Umbilical cord (tissue), 2 donors: ENCODE data around the gene COPB2. TPM values are rescaled to one million over a fixed set of nuclear protein-coding genes. Genes with fewer than 3 reads are reported as not detected.

ENCODE experiments used
- DNase-seq: peaks from one replicate; pipeline ENCODE4 v3.0.0-alpha.2; 2015; ENCODE audit warnings: low spot score
- total RNA-seq: library from RNA; depleted of rRNA; stranded (reverse); fragments of >200 nt; gene quantifications from one replicate; pipeline ENCODE4 v1.2.3, GENCODE V29; 2014; ENCODE audit warnings: low replicate concordance; ENCODE audit not compliant: insufficient read depth

COPB2 gene
- total RNA-seq, 1 donor from 2014 or later: 115 TPM

DNA sequence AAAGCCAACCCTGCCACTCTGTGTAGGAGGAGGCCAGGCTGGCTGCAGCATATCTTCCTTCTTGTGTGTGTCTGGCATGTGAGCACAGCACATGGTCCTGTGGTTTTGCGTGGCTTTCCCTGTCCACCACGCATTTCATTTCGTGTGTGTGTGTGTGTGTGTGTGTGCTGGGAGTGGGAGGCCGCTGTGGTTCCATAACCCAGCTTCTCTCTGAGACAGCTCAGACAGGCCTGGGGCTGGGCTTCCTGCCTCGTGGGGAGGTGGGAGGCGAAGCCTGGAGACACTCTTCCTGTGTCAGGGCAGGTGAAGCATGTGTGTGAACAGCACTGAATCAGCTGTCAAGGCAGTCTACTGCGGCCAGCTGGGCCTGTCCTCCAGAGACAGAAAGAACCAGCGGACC is 61.6 kb downstream of the COPB2 start:
- no peak for DNase-seq

DNA sequence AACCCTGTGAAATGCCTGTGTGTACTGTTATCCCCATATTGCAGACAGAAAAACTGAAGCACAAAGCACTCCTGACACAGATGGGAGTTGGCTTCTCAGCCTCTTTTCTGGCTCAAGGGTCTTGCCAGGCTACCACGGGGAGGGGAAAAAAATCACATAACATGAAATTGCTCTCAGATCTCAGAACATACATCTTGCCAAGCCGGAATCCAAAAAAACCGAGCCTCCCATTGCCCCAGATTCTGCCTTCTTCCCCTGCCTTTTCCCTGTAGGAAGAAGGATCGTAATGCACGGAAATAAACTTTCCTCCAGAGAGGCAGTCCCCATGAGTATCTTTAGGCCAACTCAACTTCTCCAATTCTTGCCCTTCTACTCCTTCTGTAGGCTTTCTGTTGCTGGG is 62.2 kb downstream of the COPB2 start:
- no peak for DNase-seq

DNA sequence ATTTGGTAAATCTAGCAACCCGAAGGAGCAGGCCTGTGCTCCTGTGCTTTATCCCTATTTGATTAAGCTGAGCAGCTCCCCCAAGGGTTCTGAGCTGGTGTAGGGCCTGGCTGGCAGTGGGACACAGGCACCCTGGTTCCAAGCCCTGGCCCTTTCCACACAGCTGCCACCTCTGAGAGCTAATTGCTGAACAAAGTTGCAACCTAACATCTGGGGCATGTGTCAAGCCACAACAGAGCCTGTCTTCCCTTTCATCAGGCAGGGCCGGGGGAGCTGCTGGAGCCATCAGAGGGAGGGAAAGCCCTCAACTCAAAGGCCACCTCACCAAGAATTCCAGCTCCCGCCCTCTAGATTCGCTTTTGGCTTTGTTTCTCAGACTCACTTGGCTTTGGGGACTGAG is 62.7 kb downstream of the COPB2 start:
- DNase-seq: no peak

DNA sequence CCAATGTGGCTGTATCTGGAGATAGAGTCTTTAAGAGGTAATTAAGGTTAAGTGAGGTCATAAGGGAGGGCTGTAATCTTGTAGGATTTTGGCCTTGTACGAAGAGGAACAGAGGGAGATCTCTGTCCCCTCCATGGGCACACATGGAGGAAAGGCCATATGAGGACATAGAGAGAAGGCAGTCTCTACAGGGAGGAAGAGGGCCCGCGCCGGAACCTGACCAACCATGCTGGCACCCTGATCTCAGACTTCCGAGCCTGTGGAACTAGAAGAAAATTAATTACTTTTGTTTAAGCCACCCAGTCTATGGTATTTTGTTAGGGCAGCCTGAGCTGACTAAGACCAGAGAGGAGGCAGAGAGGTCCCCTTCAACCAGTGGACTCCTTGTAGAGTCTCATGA is 63.3 kb downstream of the COPB2 start:
- DNase-seq: no peak

DNA sequence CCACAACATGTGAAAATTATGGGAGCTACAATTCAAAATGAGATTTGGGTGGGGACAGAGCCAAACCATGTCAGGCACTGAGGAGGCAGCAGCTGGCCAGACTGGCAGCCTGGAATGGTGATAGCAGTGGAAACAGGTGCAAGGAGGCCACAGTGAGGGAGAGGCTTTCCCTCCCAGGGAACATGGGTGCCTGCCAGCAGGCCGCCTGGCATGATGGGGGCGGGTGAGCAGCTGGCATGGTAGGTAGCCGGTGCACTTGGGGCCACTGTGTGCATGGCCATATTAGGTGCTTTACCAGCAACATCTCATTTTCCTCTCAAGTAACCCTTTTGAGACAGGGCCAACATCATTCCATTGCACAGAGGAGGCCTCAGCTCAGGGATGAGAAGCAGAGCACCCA is 63.9 kb downstream of the COPB2 start:
- no peak for DNase-seq

DNA sequence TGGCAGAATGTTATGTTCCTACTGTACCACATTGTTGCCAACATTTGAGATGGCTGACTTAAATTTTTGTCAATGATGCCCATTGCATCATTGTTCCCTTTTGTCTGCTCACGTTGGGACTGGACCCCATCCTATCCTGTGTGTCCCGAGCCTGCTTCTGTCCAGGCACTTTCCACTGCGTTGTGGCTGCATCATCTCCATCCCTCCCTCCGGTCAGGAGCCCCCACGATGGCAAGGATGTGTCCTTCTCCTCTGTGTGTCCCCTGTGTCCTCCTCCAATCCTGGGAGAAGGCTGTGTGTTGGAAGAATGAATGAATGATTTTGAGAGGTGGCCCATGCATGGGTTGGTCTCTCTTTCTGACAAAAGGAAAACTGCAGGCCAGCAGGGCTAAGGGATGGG is 65.0 kb downstream of the COPB2 start:
- no peak for DNase-seq

DNA sequence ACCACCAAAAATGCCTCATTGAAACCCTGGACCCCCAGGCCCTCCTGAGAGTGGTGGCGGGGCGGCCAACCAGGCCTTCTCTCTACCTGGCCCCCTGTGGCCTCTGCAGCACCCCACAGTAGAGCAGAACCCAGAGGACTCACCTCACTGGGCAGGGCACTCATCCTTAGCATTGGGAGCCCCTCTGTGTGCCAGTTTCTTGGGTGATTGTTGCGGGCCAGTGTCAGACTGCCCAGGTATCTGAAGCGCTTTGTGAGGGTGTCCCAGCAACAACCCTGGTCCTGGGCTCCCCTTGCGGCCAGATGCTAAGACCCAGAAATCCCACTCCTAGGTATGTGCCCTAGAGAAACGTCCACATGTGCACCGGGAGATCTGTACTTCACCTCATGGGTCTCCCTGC is 66.3 kb downstream of the COPB2 start:
- no peak for DNase-seq

DNA sequence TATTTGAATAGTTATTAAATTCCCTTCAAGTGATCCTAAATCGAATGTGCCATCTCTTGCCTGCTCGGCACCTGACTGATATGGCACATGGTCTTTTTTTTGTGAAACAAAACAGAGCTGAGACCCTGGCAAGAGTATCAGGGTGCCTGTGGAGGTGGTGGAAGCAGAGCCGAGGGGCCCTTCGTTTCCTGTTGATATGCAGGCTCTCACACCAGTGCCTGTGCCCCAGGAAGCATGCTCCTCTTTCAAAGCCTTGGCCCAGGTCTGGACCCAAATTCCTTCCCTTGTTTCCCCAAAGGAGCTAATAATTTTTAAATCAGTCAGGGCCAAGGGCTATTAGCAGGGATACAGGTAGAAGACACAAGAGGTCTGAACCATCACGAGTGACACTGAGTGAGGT is 67.1 kb downstream of the COPB2 start:
- DNase-seq: no peak

DNA sequence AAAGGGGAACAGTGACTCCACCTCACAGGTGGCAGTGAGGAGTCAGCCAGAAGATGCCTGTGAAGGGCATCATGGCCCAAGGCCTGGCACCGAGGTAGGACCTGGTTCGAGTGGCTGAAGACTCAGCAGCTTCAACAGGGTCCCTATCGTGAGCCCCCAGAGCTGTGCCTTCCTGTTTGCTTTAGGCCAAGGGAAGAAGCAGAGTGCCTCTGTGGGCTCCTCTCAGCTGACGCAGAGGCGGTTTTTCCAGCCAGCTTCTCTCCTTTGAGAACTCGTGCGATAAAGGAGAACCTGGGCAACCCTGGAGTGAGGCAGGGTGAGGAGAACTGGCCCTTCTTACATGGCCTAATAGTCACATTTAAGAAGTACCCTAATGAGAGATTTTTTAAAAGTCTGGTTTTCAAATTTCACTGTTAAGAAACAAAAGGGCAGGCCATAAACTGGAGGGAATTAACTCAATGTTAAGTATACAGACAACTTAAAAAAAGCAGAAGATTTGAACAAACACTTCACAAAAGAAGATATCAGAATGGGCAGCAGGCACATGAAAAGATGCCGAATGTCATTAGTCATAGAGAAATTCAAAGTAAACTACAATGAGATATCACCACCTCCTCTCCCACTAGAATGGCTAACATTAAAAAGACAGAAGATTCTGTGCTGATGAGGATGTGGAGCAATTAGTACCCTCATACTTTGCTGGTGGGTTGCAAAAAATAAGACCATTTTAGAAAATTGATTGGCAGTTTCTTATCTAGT is 68.7 kb downstream of the COPB2 start:
- DNase-seq: no peak

DNA sequence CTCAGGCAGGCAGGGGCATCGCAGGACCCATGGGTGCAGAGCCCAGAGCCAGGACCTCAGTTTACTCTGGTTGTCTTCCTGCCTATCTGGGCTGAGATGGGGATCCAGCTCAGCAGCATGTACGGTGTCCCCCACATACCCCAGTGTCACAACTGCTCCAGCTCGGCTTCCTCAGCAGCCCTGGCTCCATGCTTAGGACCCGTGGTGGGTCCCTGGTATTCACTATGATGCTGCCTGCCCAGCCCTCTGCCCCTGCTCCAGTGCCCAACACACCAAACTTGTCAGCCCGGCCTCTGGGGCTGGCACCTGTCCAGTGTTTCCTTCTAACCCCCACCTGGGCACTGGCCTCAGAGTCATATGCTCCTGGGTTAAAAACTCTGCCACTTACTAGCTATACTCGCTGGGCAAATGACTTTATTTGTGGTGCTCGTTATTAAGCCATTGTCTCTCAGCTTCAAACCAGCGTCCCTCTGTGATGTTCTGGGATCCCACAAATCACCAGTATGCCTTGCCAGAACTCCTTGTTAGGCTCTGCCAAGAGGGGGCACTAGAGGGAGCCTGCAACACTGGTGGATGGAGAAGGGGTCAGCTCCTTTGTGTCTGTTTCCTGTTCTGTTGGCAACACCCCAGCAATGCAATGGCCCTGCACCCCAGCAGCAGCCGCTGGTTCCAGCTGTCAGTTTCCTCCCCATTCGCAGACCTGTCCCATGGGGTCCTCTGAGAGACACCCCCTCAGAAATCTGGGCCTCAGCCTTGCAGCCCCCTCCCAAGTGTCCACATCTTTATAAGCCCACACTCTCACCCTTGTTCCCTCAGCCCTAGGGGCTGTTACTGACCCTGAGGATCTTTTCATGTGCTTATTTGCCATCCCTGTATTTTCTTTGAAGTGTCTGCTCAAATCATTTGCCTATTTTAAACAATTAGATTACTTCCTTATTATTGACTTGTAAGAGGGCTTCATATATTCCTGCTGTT is 69.7 kb downstream of the COPB2 start:
- no peak for DNase-seq

DNA sequence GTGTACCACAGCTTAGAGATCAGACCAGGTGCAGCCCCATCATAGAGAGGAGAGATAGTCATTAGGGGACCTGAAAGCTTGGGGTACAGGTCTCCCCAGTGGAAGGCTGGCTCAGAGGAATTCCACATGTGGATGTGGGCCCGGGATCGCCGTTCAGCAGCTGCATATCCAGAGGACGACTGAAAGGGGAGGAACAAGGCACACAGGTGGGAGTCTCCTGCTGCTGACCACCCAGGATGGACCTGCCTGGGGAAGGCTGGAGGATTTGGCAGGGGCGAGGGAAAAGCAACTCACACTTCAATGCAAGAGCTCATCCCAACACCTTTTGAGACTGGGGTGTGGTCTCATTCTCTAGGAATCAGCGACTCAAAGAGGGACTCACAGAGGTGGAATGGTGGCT is 70.6 kb downstream of the COPB2 start:
- no peak for DNase-seq

DNA sequence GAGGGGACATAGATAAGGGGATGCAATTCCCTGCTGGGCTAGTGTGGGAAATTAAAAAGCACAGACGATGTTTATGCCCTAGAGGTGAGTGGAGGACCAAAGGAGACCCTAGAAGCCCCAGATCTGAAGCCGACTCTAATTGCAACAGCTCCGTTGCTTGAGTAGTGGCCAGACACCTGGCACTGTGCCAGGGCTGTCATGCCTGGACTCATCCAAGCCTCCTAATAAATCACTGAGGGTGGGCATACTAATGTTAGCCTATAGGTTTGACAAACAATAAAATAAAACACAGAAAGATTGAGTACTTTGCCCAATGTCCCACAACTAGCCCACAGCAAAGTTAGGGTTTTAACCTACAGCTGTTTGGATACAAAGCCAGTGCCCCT is 71.0 kb downstream of the COPB2 start:
- no peak for DNase-seq

DNA sequence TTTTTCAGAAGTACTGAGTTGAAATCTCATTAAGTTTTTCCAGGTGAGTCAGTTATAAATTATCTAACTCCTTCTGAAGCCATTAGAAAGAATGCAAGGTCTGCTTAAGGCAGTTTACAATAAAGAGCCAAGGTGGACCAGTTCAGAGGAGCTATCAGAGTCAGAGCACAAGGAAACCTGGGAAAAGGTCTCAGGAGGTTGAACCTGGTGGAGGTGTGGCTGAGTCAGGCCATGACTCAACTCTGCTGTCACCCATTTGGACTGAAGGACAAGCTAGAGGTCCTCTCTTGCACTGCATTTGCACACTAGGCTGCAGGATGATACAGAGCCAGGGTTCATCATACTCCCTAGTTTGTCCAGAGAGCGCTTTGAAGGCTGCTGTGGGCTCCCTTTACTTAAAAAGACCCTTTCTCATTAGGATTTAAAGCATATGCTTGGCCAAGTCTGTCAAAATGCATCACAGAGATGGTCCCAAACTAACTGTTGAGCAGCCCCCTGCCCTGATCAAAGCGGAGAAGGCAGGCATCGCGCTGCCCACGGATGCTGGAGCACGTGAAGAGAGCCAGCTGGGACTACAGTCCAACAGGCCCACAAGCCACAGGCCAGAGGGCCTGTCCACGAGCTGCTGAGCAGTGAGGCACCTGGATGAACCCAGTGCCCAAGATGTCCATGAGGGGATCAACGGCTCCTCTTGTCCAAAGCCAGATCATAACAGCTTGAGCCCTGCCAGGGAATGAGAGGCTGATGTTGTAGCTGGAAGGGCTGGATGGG is 71.6 kb downstream of the COPB2 start:
- no peak for DNase-seq

DNA sequence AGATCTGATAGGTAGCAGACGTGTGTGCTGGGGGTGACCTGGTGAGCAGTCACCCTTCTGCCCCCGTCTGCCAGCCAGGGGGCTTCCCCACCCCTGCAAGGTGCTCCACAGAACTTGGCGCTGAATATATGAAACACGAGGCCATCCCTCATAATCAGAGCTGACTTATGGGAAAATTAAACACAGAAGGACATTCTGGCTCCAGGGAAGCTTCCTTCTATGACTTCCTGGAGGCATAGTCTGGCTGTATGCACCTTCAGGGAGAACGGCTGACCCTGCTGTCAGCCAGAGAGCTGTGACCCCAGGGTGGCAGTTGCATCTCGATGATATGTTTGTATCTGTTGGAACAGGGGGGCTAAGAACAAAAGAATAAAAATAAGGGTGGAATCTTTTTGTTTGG is 72.2 kb downstream of the COPB2 start:
- DNase-seq: no peak

DNA sequence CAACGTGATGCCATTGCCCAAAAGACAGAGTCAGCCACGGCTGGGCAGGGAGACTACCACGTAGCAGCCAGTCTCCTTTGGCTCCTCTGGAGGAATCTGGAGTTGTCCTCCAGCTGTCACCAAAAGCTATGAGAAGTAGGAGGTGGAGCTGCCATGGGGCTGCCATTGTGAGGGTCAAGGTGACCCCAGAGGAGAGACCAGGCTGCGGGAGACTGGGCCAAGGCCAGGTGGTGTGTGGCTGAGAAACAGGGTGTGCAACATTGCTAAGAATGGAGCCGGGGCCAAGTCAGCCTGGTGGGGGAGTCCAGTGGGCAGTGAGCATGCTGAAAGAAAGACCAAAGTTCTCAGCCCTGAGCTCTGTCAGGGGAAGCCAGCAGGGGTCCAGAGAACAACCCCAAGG is 75.5 kb downstream of the COPB2 start:
- no peak for DNase-seq

DNA sequence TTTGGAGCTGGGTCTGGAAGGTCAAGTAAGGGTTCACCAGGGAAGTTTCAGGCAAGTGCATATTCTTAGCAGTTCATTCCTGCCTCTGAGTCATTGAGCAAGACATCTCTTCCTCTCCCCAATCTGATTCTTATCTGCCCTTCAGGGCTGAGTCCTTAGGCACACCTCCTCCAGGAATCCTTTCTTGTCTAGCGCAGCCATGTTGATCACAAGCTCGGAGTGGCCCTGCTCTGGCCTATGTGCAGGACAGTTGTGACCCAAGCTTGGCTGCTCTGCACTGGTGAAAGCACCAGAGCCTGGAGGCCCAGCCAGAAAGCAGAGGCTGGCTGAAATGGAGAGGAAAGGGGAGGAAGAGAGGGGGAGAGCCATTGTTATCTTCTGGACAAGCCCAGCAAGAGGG is 76.5 kb downstream of the COPB2 start:
- no peak for DNase-seq

DNA sequence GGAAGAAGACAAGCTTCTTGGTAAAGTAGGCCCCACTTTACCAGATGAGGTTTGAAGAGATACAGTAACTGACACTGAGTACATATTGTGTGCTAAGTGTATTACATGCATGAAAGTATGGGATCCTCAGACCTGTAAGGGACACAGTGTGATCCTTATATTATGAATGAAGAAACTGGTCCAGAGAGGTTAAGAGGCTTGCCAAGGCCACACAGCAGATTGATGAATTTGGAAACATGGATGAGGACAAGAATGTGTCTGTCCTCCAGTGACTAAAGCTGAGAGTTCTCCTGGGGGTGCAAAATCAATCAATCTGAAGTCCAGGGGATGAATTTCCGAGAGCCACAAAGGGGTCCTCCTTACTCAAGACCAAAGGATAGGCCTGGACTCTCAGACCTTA is 77.0 kb downstream of the COPB2 start:
- no peak for DNase-seq

DNA sequence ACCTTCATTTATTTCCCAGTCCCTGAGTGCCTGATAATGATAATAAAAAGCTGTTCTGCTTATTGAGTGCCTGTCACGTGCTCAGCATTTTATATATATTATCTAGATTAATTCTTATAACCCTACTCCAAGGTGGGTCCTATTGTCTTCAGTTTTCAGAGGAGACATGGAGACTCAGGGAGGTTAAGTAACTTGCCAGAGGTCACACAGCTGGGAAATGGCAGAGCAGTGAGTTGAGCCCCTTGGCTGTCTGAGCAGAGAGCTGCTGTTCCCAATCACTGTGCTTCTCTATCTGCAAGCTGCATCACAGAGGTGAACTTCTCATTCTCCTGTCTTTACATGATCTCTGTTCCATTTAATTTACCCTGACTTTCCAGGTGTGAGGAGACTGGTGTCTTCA is 77.9 kb downstream of the COPB2 start:
- no peak for DNase-seq

DNA sequence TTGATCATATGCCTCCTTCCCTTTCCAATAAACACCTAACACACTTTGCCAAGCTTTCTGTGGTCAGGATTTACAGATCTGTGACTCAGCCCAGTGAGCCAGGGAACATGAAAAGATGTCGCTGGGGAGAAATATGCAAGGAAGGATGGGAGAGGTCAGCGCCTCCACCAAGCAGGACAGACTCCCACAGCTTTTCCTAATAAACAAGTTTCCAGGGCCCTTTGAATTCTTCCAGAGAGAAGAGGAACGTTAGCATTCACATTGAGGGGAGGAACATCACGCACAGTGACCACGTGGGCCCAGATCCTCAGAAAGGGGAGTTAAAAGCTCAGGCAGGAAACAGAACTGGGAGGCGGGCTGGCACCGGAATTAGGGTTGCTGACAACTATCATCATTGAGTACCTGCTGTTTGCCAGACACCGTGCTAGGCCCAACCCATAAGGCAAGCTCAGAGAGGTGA is 78.9 kb downstream of the COPB2 start:
- DNase-seq: peak; percentile 28

DNA sequence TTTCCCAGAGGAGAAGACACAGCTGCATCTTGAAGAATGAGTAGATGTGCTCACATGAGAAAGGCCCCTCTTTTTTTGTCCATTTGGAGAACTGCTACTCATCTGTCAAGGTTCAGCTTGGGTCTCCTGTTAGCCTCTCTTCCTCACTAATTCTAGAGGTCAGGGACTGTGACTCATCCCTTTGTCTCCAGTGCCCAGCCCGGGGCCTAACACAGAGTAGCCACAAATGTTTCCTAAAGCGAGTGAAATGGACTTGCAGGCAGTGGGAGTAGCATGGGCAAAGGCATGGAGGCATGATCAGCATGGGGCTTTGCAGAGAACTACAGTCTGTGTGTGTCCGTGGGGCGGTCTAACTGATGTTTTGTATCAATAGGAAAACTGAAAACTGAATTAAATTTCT is 79.6 kb downstream of the COPB2 start:
- DNase-seq: no peak

DNA sequence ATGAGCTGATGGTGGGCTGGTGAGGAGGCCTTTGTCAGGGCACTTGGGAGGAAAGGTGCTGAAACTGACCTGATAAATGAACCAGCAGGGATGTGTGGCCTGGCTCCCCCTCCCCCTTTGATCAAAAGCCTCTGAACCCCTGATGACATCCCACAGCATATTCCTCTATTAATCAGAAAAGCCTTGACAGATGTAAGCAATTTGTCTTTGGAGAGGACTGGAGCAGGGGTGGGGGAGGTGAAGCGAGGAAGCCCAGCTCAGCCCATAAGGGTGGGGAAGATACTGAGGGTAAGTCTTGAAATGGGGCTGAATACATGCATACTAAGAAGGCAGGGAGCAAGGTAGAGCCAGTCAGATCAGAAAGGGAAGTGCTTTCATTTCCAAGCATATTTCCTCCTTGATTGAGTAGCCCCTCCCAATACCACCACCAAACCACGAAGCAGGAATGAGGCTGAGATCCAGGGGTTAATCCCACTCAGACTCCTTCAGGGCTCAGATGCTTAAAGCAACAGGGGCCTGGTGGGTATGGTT is 80.3 kb downstream of the COPB2 start:
- peak; percentile 57 for DNase-seq

DNA sequence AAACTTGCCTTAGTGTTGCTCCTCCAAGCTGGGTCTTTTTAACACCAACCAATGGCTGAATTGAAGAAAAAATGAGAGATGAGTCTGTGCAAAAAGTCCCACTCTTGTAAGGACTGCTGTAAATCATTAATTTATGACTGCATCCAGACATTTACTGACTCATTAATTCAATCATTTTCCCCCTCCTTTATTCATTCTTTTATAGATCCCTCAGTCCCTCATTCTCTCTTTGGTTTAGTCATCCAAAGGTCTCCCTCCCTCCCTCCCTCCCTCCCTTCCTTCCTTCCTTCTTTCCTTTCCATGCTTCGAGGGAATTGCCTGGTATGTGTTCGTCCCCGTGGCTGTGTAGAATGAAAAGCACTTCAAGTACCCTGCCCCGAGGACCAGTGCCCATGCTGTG is 80.9 kb downstream of the COPB2 start:
- no peak for DNase-seq
